Neural cell (in vitro differentiated cells): ENCODE results near the gene ERC2. TPM values are rescaled to one million over a fixed set of nuclear protein-coding genes. Genes with fewer than 3 reads are reported as not detected.

Experiments used
- H2AFZ ChIP-seq: fragments of 200-600, 300-800 bp; sonication (generic), shearing (Covaris generic); 2 replicates; pipeline ENCODE4 v1.6.0; 2014; ENCODE audit warnings: low read depth, mild to moderate bottlenecking, antibody characterized with exemption, low read length, moderate library complexity
- H3F3A ChIP-seq: fragments of 200-600 bp; shearing (Covaris generic); 2 replicates; pipeline ENCODE4 v1.6.1; 2016; ENCODE audit warnings: mild to moderate bottlenecking, moderate library complexity, mixed read lengths, antibody characterized with exemption, low read length; ENCODE audit not compliant: insufficient read depth, poor library complexity, severe bottlenecking
- H3K27ac ChIP-seq: fragments of 200-600, 300-800 bp; sonication (generic), shearing (Covaris generic); 2 replicates; pipeline ENCODE4 v1.5.1; 2014; ENCODE audit warnings: mild to moderate bottlenecking, low read length, moderate library complexity
- H3K27me3 ChIP-seq: fragments of 300-800, 200-600 bp; sonication (generic), shearing (Covaris generic); 2 replicates; pipeline ENCODE4 v1.6.0; 2014; ENCODE audit warnings: mild to moderate bottlenecking, low read depth, low read length, moderate library complexity; ENCODE audit not compliant: insufficient read depth
- H3K36me3 ChIP-seq: fragments of 300-800, 200-600 bp; sonication (generic), shearing (Covaris generic); 2 replicates; pipeline ENCODE4 v1.5.1; 2014; ENCODE audit warnings: mild to moderate bottlenecking, antibody characterized with exemption, low read length, moderate library complexity; ENCODE audit not compliant: insufficient read depth
- H3K4me2 ChIP-seq: fragments of 300-800, 200-600 bp; sonication (generic), shearing (Covaris generic); 2 replicates; pipeline ENCODE4 v1.6.0; 2014; ENCODE audit warnings: mild to moderate bottlenecking, low read length
- H3K4me3 ChIP-seq: fragments of 300-800, 200-600 bp; sonication (generic), shearing (Covaris generic); 2 replicates; pipeline ENCODE4 v1.5.1; 2014; ENCODE audit warnings: mild to moderate bottlenecking, low read length, moderate library complexity
- H3K79me2 ChIP-seq: fragments of 200-600 bp; shearing (Covaris generic); replicated peaks from 2 replicates; pipeline ENCODE4 v1.6.0; 2014; ENCODE audit warnings: mild to moderate bottlenecking, low read length, moderate library complexity; ENCODE audit not compliant: insufficient read depth
- H3K9ac ChIP-seq: fragments of 300-800, 200-600 bp; sonication (generic), shearing (Covaris generic); 2 replicates; pipeline ENCODE4 v1.6.1; 2016; ENCODE audit warnings: mild to moderate bottlenecking, low read length, mixed read lengths
- H3K9me2 ChIP-seq: fragments of 200-600 bp; shearing (Covaris generic); 2 replicates; pipeline ENCODE4 v1.6.1; 2016; ENCODE audit warnings: mild to moderate bottlenecking, low read length, mixed read lengths; ENCODE audit not compliant: insufficient read depth
- H3K9me3 ChIP-seq: fragments of 200-600, 300-800 bp; sonication (generic), shearing (Covaris generic); 2 replicates; pipeline ENCODE4 v1.6.1; 2016; ENCODE audit warnings: mild to moderate bottlenecking, mixed run types, low read length, moderate library complexity, mixed read lengths
- H4K20me1 ChIP-seq: fragments of 200-600 bp; shearing (Covaris generic); 2 replicates; pipeline ENCODE4 v1.6.1; 2016; ENCODE audit warnings: mild to moderate bottlenecking, mixed run types; ENCODE audit not compliant: insufficient read depth
- CTCF ChIP-seq: fragments of 450-650 bp; IDR thresholded peaks from 2 replicates; pipeline ENCODE4 v1.5.1; 2014; ENCODE audit warnings: antibody characterized with exemption, mild to moderate bottlenecking, moderate library complexity; ENCODE audit not compliant: poor library complexity, severe bottlenecking
- EP300 ChIP-seq: fragments of 450-650 bp; conservative IDR thresholded peaks from 2 replicates; pipeline ENCODE4 v1.6.1; 2014; ENCODE audit warnings: antibody characterized with exemption, mild to moderate bottlenecking, moderate library complexity; ENCODE audit not compliant: poor library complexity, severe bottlenecking
- EZH2 ChIP-seq: fragments of 200-600, 300-800 bp; shearing (Covaris generic), sonication (generic); IDR thresholded peaks from 2 replicates; pipeline ENCODE4 v1.6.1; 2014; ENCODE audit warnings: antibody characterized with exemption, low read length, borderline replicate concordance, mild to moderate bottlenecking; ENCODE audit not compliant: insufficient read depth, poor library complexity, severe bottlenecking
- MXI1 ChIP-seq: fragments of 450-650 bp; conservative IDR thresholded peaks from 2 replicates; pipeline ENCODE4 v1.6.1; 2014; ENCODE audit warnings: antibody characterized with exemption, mild to moderate bottlenecking; ENCODE audit not compliant: poor library complexity, severe bottlenecking
- POLR2AphosphoS5 ChIP-seq: IDR thresholded peaks from 2 replicates; pipeline ENCODE4 v1.6.1; 2012
- RAD21 ChIP-seq: fragments of 450-650 bp; conservative IDR thresholded peaks from 2 replicates; pipeline ENCODE4 v1.6.1; 2014; ENCODE audit warnings: antibody characterized with exemption, mild to moderate bottlenecking, moderate library complexity
- SMC3 ChIP-seq: fragments of 450-650 bp; conservative IDR thresholded peaks from 2 replicates; pipeline ENCODE4 v1.6.1; 2014; ENCODE audit warnings: antibody characterized with exemption, mild to moderate bottlenecking, moderate library complexity; ENCODE audit not compliant: poor library complexity
- TAF1 ChIP-seq: IDR thresholded peaks from 2 replicates; pipeline ENCODE4 v1.6.1; 2012; ENCODE audit warnings: low read depth
- polyA plus RNA-seq: library from polyadenylated mRNA; depleted of rRNA; stranded (reverse); fragments of >200 nt; gene quantifications from 2 replicates; pipeline ENCODE4 v1.2.3, GENCODE V29; 2014
- TF ChIP-seq, protein P1 (sequence below): IDR thresholded peaks from 2 replicates; pipeline ENCODE4 v1.6.1; 2012; ENCODE audit warnings: borderline replicate concordance

ERC2 gene
- polyA plus RNA-seq, 1 donor from 2014 or later = 60.4 TPM

- no peak overlapping the region for H3K27ac ChIP-seq
- H3K79me2 ChIP-seq = no peaks in the 10 kb centered on the region
- H4K20me1 ChIP-seq = no peaks in the 10 kb centered on the region
- no peak overlapping the region for H3K4me2 ChIP-seq
- H3K9ac ChIP-seq = no peak overlapping the region
- H2AFZ ChIP-seq = no peak overlapping the region
- H3F3A ChIP-seq = no peaks in the 10 kb centered on the region
- H3K36me3 ChIP-seq = no peaks in the 10 kb centered on the region
- TF ChIP-seq CTCF (no peak), EP300 (no peak), POLR2AphosphoS5 (no peak), TAF1 (no peak)
- TF ChIP-seq, protein P1, sequence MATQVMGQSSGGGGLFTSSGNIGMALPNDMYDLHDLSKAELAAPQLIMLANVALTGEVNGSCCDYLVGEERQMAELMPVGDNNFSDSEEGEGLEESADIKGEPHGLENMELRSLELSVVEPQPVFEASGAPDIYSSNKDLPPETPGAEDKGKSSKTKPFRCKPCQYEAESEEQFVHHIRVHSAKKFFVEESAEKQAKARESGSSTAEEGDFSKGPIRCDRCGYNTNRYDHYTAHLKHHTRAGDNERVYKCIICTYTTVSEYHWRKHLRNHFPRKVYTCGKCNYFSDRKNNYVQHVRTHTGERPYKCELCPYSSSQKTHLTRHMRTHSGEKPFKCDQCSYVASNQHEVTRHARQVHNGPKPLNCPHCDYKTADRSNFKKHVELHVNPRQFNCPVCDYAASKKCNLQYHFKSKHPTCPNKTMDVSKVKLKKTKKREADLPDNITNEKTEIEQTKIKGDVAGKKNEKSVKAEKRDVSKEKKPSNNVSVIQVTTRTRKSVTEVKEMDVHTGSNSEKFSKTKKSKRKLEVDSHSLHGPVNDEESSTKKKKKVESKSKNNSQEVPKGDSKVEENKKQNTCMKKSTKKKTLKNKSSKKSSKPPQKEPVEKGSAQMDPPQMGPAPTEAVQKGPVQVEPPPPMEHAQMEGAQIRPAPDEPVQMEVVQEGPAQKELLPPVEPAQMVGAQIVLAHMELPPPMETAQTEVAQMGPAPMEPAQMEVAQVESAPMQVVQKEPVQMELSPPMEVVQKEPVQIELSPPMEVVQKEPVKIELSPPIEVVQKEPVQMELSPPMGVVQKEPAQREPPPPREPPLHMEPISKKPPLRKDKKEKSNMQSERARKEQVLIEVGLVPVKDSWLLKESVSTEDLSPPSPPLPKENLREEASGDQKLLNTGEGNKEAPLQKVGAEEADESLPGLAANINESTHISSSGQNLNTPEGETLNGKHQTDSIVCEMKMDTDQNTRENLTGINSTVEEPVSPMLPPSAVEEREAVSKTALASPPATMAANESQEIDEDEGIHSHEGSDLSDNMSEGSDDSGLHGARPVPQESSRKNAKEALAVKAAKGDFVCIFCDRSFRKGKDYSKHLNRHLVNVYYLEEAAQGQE = no peak
- H3K4me3 ChIP-seq = no peak overlapping the region
- no peaks in the 10 kb centered on the region for H3K27me3 ChIP-seq
- H3K9me3 ChIP-seq = no peaks in the 10 kb centered on the region
- H3K9me2 ChIP-seq = no peaks in the 10 kb centered on the region
Measured at GRCh38 chr3:55660642-55661041, 807.6 kb downstream of the ERC2 start.

GRCh38 chr3:55659701-55660100, 808.6 kb downstream of the ERC2 start:
- H3K9ac ChIP-seq = no peak overlapping the region
- no peak overlapping the region for H3K4me2 ChIP-seq
- no peaks in the 10 kb centered on the region for H3K9me2 ChIP-seq
- no peaks in the 10 kb centered on the region for H3F3A ChIP-seq
- no peak overlapping the region for H3K4me3 ChIP-seq
- no peaks in the 10 kb centered on the region for H4K20me1 ChIP-seq
- TF ChIP-seq SMC3 (no peak), RAD21 (no peak)
- no peaks in the 10 kb centered on the region for H3K9me3 ChIP-seq
- H2AFZ ChIP-seq = no peak overlapping the region
- H3K79me2 ChIP-seq = no peaks in the 10 kb centered on the region
- H3K36me3 ChIP-seq = no peaks in the 10 kb centered on the region
- H3K27ac ChIP-seq = no peak overlapping the region
- no peaks in the 10 kb centered on the region for H3K27me3 ChIP-seq

DNA sequence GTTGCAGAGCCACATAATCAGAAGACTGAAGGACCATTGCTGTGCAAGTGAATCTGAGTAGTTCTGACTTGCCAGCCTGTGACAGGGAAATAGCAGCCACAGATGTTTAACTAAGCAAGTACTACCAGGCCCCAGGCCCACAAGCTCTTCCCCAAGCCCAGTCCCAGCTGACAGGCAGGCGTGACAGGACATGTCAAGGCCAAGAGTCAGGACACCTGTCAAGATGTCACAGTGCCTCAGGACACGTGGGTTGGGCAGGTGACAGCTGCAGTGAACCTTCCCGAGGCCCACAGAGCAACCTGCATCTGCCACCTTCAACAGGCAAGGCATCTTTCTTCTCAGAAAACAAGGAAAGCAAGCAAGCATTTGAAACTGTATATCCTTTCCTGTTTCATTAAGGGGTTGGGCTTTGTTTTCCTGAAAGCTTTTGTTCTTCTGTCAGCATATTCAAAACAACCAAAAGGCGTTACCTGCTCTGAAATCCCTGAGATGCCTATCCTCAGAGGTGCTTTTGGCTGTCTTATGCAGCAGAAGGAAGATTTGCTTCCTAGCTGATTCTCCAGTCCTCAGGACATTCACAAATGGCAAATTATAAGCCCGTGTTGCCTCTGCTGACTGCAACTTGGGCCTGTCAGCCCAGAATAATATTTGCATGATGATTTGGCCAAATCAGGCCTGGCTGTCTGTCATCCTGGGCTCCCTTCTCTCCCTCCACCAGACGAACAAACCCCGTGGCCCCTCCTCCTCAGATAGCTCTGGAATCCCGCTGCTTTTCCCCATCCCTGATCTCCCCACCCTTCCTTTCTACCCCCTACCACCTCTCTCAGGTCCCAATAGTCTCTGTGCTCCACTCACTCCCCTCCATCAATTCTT, 809.3 kb downstream of the ERC2 start:
- no peak overlapping the region for H2AFZ ChIP-seq
- H3F3A ChIP-seq = no peaks in the 10 kb centered on the region
- H3K79me2 ChIP-seq = no peaks in the 10 kb centered on the region
- H3K27me3 ChIP-seq = no peaks in the 10 kb centered on the region
- TF ChIP-seq RAD21 (no peak), SMC3 (no peak), TAF1 (no peak), CTCF (no peak), MXI1 (no peak), EP300 (no peak), EZH2 (no peak), POLR2AphosphoS5 (no peak)
- TF ChIP-seq, protein P1 = no peak
- H3K4me2 ChIP-seq = no peak overlapping the region
- no peak overlapping the region for H3K27ac ChIP-seq
- H3K9me2 ChIP-seq = no peaks in the 10 kb centered on the region
- no peaks in the 10 kb centered on the region for H3K9me3 ChIP-seq
- no peaks in the 10 kb centered on the region for H4K20me1 ChIP-seq
- H3K36me3 ChIP-seq = no peaks in the 10 kb centered on the region
- H3K4me3 ChIP-seq = no peak overlapping the region
- H3K9ac ChIP-seq = no peak overlapping the region
